Lung (tissue), 12 donors: Measurements from ENCODE around the gene TWIST2. TPM values are rescaled to one million over a fixed set of nuclear protein-coding genes. Genes with fewer than 3 reads are reported as not detected.

ENCODE experiments used
- ATAC-seq: fragments of 200-7000 bp; cut with Tn5 transposase; one replicate; pipeline ENCODE4 v1.9.1; 2020; ENCODE audit warnings: moderate number of reproducible peaks; ENCODE audit not compliant: insufficient read depth, low FRiP score
- DNase-seq, 3 donors: peaks; one replicate each; pipeline ENCODE4 v3.0.0-alpha.2; 2013 to 2017
- H3K27ac ChIP-seq, 2 donors: one replicate each; pipeline ENCODE4 v1.5.1; 2013; ENCODE audit warnings: mild to moderate bottlenecking in 2 of 2, moderate library complexity in 2 of 2, control low read depth in 1 of 2, inconsistent platforms in 1 of 2, low read depth in 1 of 2, low read length in 1 of 2
- H3K27me3 ChIP-seq, 3 donors: one replicate each; pipeline ENCODE4 v1.5.1; 2013; ENCODE audit warnings: low read length in 2 of 3; ENCODE audit not compliant: control insufficient read depth in 3 of 3, insufficient read depth in 3 of 3
- H3K36me3 ChIP-seq, 4 donors: one replicate each; pipeline ENCODE4 v1.5.1; 2013; ENCODE audit warnings: low read length in 4 of 4, mild to moderate bottlenecking in 1 of 4, moderate library complexity in 1 of 4; ENCODE audit not compliant: control insufficient read depth in 4 of 4, insufficient read depth in 4 of 4
- H3K4me1 ChIP-seq, 5 donors: one replicate each; pipeline ENCODE4 v1.5.1; 2013; ENCODE audit warnings: low read length in 5 of 5, mild to moderate bottlenecking in 2 of 5, moderate library complexity in 1 of 5; ENCODE audit not compliant: control insufficient read depth in 5 of 5, insufficient read depth in 5 of 5
- H3K4me3 ChIP-seq: one replicate; pipeline ENCODE4 v1.5.1; 2013; ENCODE audit warnings: mild to moderate bottlenecking, control low read depth, moderate library complexity
- H3K9ac ChIP-seq, 2 donors: one replicate each; pipeline ENCODE4 v1.5.1; 2013; ENCODE audit warnings: low read length in 2 of 2, control low read depth in 1 of 2; ENCODE audit not compliant: insufficient read depth in 1 of 2
- H3K9me3 ChIP-seq, 4 donors: one replicate each; pipeline ENCODE4 v1.5.1; 2013; ENCODE audit warnings: low read length in 3 of 4, mild to moderate bottlenecking in 1 of 4, moderate library complexity in 1 of 4; ENCODE audit not compliant: control insufficient read depth in 4 of 4, insufficient read depth in 3 of 4
- WGBS, 2 donors: extraction: QIAGEN DNeasy Blood & Tissue Kit; methylation state at CpG; one replicate each; pipeline ENCODE4 v1.1.7; 2013; 5-methylcytosine and 5-hydroxymethylcytosine counted together
- polyA plus RNA-seq, 2 donors: library from polyadenylated mRNA; stranded (reverse); fragments of 200-250 nt; gene quantifications; one replicate each; pipeline ENCODE4 v1.2.1, GENCODE V29; 2013
- total RNA-seq, 2 donors: library from RNA; depleted of rRNA in 1 of 2; stranded (reverse); fragments of >200 nt in 1 of 2; gene quantifications; one replicate each; pipeline ENCODE4 v1.2.1, GENCODE V29; 2014 to 2021
- TF ChIP-seq, protein P1 (sequence below): IDR thresholded peaks from 2 replicates; pipeline ENCODE4 v1.5.1; 2012; ENCODE audit warnings: mild to moderate bottlenecking; ENCODE audit errors: control extremely low read depth, extremely low read depth
- donor health status: control.
- donor health status: control.
- donor health status: Bipolar disorder and iron deficiency.
- donor health status: healthy.
- donor health status: DM: yes; HTN: yes; CAD: no.

The TWIST2 gene
- total and polyA plus RNA-seq, 4 donors = 10.1 to 14.8 (median 11.7) TPM

DNA sequence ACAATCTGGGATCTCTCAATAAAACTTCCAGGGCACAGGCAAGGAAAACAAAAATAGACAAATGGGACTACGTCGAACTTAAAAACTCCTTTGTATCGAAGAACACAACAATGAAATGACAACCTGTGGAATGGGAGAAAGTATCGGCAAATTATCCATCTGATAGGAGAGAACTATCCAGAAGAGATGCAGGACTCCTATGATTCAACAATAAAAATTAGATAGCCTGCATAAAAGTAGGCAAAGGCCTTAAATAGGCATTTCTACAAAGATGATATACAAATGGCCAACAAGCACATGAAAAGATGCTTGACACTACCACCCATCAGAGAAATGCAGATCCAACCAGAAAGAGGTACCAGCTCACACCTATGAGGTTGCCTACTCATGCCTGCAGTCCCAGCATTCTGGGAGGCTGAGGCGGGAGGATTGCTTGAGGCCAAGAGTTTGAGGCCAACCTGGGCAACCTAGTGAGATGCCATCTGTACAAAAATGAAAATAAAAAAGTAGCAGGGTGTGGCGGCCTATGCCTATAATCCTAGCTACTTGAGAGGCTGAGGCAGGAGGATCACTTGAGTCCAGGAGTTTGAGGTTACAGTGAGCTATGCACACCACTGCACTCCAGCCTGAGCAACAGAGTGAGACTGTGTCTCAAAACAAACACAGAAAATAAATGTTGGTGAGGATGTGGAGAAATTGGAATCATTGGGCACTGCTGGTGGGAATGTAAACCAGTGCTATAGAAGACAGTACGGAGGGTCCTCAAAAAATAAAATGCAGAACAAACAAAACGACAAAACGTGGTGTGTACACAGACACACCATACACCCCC lies 21.6 kb downstream of the TWIST2 start:
- no peak for ATAC-seq
- no peak for DNase-seq
- peak overlapping the region in 1 of 2 donors; percentile 57 for H3K27ac ChIP-seq
- H3K27me3 ChIP-seq = no peaks in the 10 kb centered on the region
- no peaks in the 10 kb centered on the region for H3K9me3 ChIP-seq
- H3K36me3 ChIP-seq = no peaks in the 10 kb centered on the region
- H3K9ac ChIP-seq = no peak overlapping the region
- peaks cover 0 to 16% (median 5%) of the 10 kb centered on the region in 5 donors for H3K4me1 ChIP-seq
- WGBS, 2 donors = 64 to 85% methylated on average over 9 of the region's 9 CpGs
- no peak overlapping the region for H3K4me3 ChIP-seq
- TF ChIP-seq, protein P1, sequence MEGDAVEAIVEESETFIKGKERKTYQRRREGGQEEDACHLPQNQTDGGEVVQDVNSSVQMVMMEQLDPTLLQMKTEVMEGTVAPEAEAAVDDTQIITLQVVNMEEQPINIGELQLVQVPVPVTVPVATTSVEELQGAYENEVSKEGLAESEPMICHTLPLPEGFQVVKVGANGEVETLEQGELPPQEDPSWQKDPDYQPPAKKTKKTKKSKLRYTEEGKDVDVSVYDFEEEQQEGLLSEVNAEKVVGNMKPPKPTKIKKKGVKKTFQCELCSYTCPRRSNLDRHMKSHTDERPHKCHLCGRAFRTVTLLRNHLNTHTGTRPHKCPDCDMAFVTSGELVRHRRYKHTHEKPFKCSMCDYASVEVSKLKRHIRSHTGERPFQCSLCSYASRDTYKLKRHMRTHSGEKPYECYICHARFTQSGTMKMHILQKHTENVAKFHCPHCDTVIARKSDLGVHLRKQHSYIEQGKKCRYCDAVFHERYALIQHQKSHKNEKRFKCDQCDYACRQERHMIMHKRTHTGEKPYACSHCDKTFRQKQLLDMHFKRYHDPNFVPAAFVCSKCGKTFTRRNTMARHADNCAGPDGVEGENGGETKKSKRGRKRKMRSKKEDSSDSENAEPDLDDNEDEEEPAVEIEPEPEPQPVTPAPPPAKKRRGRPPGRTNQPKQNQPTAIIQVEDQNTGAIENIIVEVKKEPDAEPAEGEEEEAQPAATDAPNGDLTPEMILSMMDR = no peak

DNA sequence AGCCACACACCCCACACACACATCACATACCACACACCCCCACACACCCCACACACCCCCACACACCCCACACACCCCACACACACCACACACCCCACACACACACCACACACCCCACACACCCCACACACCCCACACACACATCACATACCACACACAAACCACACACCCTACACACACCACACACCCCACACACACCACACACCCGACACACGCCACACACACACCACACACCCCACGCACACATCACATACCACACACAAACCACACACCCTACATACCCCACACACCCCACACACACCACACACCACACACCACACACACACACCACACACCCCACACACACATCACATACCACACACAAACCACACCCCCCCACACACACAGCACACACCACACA lies 22.4 kb downstream of the TWIST2 start:
- H3K27ac ChIP-seq = peak overlapping the region in 1 of 2 donors; percentile 28
- H3K9me3 ChIP-seq = no peaks in the 10 kb centered on the region
- ATAC-seq (no peak), DNase-seq (no peak)
- H3K27me3 ChIP-seq = no peaks in the 10 kb centered on the region
- H3K36me3 ChIP-seq = no peaks in the 10 kb centered on the region
- H3K4me1 ChIP-seq = peaks cover 0 to 16% (median 3%) of the 10 kb centered on the region in 5 donors
- WGBS, 2 donors = 85 to 87% methylated on average over 3 of the region's 3 CpGs
- H3K4me3 ChIP-seq = no peak overlapping the region
- TF ChIP-seq, protein P1 = no peak
- no peak overlapping the region for H3K9ac ChIP-seq

DNA sequence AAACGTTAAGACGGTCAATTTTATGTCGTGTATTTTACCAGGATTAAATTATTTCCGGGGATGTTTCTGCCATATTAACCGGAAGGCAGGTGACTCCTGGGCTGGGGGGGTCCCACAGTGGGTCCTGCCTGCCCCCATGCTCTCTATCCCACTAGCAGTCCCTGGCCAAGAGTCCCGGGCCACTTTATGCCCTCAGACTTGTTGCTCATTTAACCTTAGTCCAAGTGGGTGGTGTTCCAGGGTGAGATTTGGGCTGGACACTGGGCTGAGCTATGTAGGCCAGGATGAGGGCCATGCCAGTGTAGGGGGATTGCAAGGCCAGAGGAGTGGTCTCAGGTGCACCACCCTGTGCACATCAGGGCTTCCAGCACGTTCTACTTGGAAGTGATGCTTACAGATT lies 24.1 kb downstream of the TWIST2 start:
- no peak for DNase-seq
- no peaks in the 10 kb centered on the region for H3K9me3 ChIP-seq
- TF ChIP-seq, protein P1 = no peak

More for the DNA sequence above, 24.1 kb downstream of the TWIST2 start:
- 90 to 92% methylated on average over 7 of the region's 7 CpGs for WGBS, 2 donors
- peaks cover 0 to 3% (median 0%) of the 10 kb centered on the region in 3 donors for H3K27me3 ChIP-seq
- H3K27ac ChIP-seq = no peak overlapping the region
- peaks cover 0 to 12% (median 3%) of the 10 kb centered on the region in 5 donors for H3K4me1 ChIP-seq
- no peak overlapping the region for H3K9ac ChIP-seq
- no peak for ATAC-seq
- no peaks in the 10 kb centered on the region for H3K36me3 ChIP-seq
- no peak overlapping the region for H3K4me3 ChIP-seq
